Vagina (tissue), 2 donors: ENCODE results near the gene SBSN.

Experiments used
- CTCF ChIP-seq, 3 experiments: fragments of 450-650 bp in 2 of 3; fragments of 200-600 bp in 1 of 3; sonication (generic) in 1 of 3; IDR thresholded peaks; one replicate each; pipeline ENCODE4 v1.5.1; 2017 to 2019; ENCODE audit warnings: antibody characterized with exemption in 3 of 3, mild to moderate bottlenecking in 2 of 3, moderate library complexity in 2 of 3
- POLR2AphosphoS5 ChIP-seq, 2 donors: sonication (generic); formaldehyde crosslinking; IDR thresholded peaks; one replicate each; pipeline ENCODE4 v1.9.0; 2017; ENCODE audit warnings: antibody characterized with exemption in 2 of 2, mild to moderate bottlenecking in 2 of 2, low read depth in 1 of 2; ENCODE audit not compliant: insufficient read depth in 1 of 2

GRCh38 chr19:35474104-35474503, 54.0 kb downstream of the SBSN start:
- TF ChIP-seq POLR2AphosphoS5 (IDR thresholded peaks at IDR 0.05; ENCODE audit: insufficient read depth in 1 of 2, low read depth in 1 of 2) (no peak), CTCF (IDR thresholded peaks at IDR 0.05) (no peak)
